ENCODE results near the gene PRKD3.

The PRKD3 gene

DNA sequence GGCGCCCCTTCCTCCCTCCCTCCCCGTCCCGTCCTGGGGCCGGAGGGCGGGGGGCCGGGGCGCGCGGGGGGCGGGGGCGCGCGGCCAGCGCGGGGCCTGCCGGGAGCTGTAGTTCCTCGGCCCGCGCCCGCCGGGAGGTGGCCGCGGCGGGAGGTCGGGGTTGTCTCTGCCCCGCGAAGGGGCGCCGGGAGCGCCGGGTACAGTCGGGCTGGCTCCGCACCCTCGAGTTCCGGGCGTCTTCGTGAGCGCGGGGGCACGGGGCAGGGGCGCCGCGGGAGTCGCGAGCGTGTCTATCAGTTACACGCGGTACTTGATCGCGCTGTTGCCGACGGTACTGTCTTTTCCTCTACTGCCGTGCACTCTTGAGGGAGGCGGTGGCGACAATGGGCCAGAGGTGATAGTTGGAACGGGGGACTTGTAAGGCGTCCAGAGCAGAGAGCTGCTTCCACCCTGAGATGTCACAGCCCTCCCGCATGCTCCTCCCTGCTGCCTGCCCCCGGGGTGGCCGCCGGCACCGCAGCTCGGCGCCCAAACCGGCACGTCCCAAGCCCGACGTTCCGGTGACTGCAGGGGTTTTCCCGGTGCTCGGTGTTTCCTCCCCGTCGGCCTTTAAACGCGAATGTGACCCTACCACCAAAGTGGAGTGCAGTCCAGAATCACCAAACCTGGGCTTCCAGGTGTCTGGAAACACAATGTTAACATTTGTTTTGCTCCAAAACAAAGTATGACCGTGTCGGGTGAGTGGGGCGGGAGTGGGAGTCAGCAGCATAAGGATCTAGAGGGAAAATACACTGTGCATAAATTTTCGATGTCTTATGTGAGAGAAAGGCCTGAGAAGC lies at the start of gene PRKD3:
PRKD3 (minus strand) TSS at position 48 of the 839 bp plus-strand sequence. CDS start 8,309 bp downstream, outside the sequence.
- peaks cover 23% of the 10 kb centered on the region for H3K36me3 Mint-ChIP-seq (ENCODE audit: low read depth)
- peaks cover 19% of the 10 kb centered on the region for H3K27me3 Mint-ChIP-seq
- H3K4me1 Mint-ChIP-seq (ENCODE audit: low read depth): peaks cover 41% of the 10 kb centered on the region
- peak; percentile 82 for DNase-seq
- peak within 1 kb of the TSS; percentile 93 for H3K4me3 Mint-ChIP-seq
- peak within 1 kb of the TSS; percentile 97 for H3K27ac Mint-ChIP-seq
- no peaks in the 10 kb centered on the region for H3K9me3 Mint-ChIP-seq

DNA sequence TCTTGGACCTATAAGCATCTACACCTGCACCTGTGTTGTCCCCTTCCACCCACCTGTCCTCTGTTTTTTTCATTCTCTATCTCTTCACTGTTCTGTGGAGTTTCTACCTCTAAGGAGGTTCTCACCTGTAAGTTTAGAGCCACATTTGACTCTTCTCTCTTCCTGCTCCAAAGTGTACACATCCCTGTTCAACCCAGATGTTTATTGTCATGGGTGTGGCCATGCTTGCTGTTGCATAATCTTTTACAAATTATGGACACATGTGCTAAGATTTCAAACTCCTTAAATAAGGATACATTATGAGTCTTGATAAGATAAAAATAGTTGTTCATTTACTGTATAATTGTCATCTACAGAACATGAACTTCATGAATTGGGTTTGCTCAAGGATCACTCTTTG lies 47.4 kb upstream of the PRKD3 start:
- DNase-seq: no peak
- peaks cover 30% of the 10 kb centered on the region for H3K4me1 Mint-ChIP-seq (ENCODE audit: low read depth)
- no peak overlapping the region for H3K4me3 Mint-ChIP-seq
- peaks cover 37% of the 10 kb centered on the region for H3K27me3 Mint-ChIP-seq
- H3K36me3 Mint-ChIP-seq (ENCODE audit: low read depth): peaks cover 4% of the 10 kb centered on the region
- H3K9me3 Mint-ChIP-seq: no peaks in the 10 kb centered on the region
- H3K27ac Mint-ChIP-seq: no peak overlapping the region

DNA sequence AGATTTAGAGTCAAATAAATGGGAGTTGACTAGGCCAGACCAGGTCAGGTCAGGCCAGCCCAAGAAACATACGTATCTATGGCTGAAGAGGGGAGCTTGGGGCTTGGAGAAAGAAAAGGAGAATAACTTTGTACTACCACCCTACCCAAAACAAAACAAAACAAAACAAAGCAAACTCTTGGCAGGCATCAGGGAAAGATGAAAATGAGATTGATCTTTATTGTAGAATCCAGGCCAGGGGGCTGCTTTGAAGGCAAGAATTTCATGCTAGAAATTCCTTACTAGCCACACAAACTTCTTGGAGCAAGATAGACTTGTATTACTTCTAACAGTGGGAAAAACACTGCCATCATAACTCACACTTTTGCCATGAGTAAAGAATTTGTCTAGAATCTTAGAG lies 46.0 kb upstream of the PRKD3 start:
- no peak for DNase-seq
- Mint-ChIP-seq H3K4me1 (ENCODE audit: low read depth) (peaks cover 16% of the 10 kb centered on the region), H3K27me3 (peaks cover 37% of the 10 kb centered on the region)

DNA sequence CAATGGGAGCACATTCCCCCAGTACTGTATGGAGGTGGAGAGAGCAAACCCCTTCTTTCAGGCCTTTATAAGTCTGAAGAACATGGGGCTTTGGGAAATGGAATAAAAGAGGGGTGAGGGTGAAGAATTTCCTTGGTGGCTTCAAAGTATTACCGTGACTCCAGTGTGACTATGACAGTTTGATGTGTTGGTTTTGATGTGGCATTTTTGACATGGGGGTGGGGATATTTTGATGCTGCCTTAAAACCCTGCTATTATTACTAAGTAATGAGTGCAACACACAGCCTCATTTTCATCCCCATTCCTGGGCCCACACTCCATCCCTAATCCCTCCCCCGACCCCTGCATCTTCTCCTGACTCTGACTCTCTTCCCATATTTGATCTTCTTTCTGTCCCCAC lies 43.4 kb upstream of the PRKD3 start:
- peaks cover 24% of the 10 kb centered on the region for H3K27me3 Mint-ChIP-seq
- H3K4me1 Mint-ChIP-seq (ENCODE audit: low read depth): peaks cover 6% of the 10 kb centered on the region
- H3K27ac Mint-ChIP-seq: peak overlapping the region; percentile 51
- no peaks in the 10 kb centered on the region for H3K9me3 Mint-ChIP-seq
- peak overlapping the region; percentile 39 for H3K4me3 Mint-ChIP-seq
- peaks cover 4% of the 10 kb centered on the region for H3K36me3 Mint-ChIP-seq (ENCODE audit: low read depth)
- no peak for DNase-seq

More for the DNA sequence above, 46.0 kb upstream of the PRKD3 start:
- H3K27ac Mint-ChIP-seq: no peak overlapping the region
- peaks cover 4% of the 10 kb centered on the region for H3K36me3 Mint-ChIP-seq (ENCODE audit: low read depth)
- no peak overlapping the region for H3K4me3 Mint-ChIP-seq
- no peaks in the 10 kb centered on the region for H3K9me3 Mint-ChIP-seq

DNA sequence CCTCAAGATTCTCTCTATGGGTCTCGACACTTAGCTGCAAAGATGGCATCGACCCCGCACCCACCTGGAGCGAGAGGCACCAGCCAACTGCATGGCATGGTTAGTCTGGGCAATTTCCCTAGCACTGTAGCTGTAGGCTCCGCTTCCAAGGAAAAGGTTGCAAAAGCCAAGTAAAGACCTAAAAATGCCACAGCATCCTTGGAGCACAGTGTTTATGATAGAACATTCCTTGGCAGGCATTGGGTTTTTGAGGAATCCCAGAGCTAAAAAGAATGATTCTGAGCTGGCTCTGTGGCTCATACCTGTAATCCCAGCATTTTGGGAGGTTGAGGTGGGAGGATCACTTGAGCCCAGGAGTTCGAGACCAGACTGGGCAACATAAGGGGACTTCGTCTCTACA lies 42.7 kb upstream of the PRKD3 start:
- Mint-ChIP-seq H3K36me3 (ENCODE audit: low read depth) (peaks cover 4% of the 10 kb centered on the region), H3K9me3 (no peaks in the 10 kb centered on the region), H3K27ac (peak overlapping the region; percentile 53), H3K4me1 (ENCODE audit: low read depth) (peaks cover 6% of the 10 kb centered on the region), H3K4me3 (no peak overlapping the region), H3K27me3 (peaks cover 24% of the 10 kb centered on the region)
- no peak for DNase-seq

DNA sequence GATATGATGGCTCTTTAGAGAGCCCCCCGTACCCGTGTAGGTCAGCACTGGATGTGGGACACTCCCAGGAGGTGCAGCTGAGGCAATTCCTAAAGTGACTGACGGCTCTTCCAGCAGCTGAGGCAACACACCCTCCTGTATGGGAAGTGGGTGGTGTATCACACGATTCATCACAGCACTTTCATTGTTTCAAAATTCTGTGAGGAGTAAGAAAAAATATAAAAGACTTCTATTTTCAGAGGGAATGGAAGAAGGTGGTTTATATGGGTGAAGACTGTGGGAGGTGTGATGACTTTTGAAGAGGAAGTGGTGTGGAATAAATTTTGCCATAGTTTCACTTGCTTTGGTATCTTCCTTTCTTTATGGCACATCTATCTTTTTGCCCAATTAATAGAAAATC lies 42.1 kb upstream of the PRKD3 start:
- H3K4me3 Mint-ChIP-seq: peak overlapping the region; percentile 32
- DNase-seq: no peak
- peaks cover 6% of the 10 kb centered on the region for H3K4me1 Mint-ChIP-seq (ENCODE audit: low read depth)
- no peaks in the 10 kb centered on the region for H3K9me3 Mint-ChIP-seq
- peaks cover 4% of the 10 kb centered on the region for H3K36me3 Mint-ChIP-seq (ENCODE audit: low read depth)
- H3K27ac Mint-ChIP-seq: peak overlapping the region; percentile 53
- H3K27me3 Mint-ChIP-seq: peaks cover 24% of the 10 kb centered on the region

DNA sequence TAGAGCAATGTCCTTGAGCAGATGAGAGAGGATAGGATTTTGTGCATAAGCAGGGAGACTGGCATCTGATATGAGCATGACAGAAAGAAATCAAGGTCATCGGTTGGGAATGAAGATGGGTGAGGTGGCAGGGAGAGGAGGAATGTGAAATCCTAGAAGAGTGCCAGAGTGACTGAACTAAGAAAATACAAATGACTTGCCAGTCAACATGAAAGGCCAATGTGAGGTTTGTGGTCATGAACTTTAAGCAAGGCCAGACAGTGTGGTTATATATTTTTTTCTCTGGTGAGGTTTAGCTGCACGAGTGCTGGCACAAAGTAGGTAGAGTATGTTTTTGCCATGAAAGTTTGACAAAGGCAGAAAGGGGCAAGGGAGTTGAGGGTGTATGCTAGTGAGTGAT lies 41.0 kb upstream of the PRKD3 start:
- DNase-seq: no peak
- Mint-ChIP-seq H3K4me3 (no peak overlapping the region), H3K9me3 (no peaks in the 10 kb centered on the region), H3K27ac (no peak overlapping the region), H3K36me3 (ENCODE audit: low read depth) (peaks cover 3% of the 10 kb centered on the region), H3K4me1 (ENCODE audit: low read depth) (peaks cover 5% of the 10 kb centered on the region), H3K27me3 (peaks cover 26% of the 10 kb centered on the region)

DNA sequence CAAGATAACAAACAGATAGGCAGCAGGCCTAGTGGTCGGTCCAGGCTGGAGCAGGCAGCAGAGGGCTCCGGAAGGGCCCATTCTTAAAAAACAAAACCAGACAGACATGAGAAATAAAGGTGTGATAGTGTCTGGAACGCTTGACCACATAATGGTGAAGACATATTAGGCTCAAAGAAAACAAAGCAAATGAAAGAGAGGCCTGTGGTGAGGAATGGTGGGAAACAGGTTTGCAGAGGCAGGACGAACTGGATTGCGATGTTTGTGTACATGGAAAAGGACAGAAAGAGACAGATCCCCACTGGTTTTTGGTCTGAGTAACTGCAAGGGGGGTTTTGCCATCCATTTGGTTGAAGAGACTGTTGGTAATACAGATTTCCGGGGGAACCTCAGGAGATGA lies 39.7 kb upstream of the PRKD3 start:
- H3K4me3 Mint-ChIP-seq: no peak overlapping the region
- peaks cover 2% of the 10 kb centered on the region for H3K4me1 Mint-ChIP-seq (ENCODE audit: low read depth)
- H3K27me3 Mint-ChIP-seq: peaks cover 35% of the 10 kb centered on the region
- no peak overlapping the region for H3K27ac Mint-ChIP-seq
- no peaks in the 10 kb centered on the region for H3K9me3 Mint-ChIP-seq
- no peaks in the 10 kb centered on the region for H3K36me3 Mint-ChIP-seq (ENCODE audit: low read depth)
- no peak for DNase-seq

DNA sequence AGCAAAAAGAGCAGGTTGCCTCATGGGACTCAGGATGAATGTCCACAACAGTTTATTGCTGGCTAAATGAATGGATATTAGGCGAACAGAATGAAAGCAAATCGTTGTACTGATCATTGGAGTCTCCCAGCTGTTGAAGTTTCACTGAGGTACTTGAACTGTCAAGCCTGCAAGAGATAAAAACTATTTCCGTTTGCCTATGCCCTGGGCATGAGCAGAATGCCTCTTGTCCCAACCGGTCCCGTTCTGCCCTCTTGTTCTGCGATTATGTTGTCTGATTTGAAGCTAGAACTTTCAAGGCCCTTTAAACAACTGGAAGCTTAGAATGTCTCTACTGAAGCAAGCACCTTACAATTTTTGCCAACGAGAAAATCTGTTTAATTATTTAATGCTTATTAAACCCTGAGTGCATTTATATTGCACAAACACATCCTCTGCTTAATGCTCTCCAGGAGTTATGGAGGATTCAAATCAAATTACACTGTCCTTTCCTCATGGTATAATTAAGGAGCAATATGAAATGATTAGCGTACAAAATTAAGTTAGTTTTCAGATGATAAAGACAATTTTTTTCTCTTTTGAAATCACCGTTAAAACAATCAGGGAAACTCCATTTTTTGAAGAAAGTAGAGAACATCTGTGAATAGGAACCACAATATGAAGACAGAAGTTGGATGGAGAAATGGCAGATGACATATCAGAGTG lies 37.5 kb upstream of the PRKD3 start:
- no peaks in the 10 kb centered on the region for H3K4me1 Mint-ChIP-seq (ENCODE audit: low read depth)
- peaks cover 47% of the 10 kb centered on the region for H3K27me3 Mint-ChIP-seq
- no peaks in the 10 kb centered on the region for H3K36me3 Mint-ChIP-seq (ENCODE audit: low read depth)
- no peak overlapping the region for H3K4me3 Mint-ChIP-seq
- H3K9me3 Mint-ChIP-seq: no peaks in the 10 kb centered on the region
- no peak for DNase-seq
- no peak overlapping the region for H3K27ac Mint-ChIP-seq

DNA sequence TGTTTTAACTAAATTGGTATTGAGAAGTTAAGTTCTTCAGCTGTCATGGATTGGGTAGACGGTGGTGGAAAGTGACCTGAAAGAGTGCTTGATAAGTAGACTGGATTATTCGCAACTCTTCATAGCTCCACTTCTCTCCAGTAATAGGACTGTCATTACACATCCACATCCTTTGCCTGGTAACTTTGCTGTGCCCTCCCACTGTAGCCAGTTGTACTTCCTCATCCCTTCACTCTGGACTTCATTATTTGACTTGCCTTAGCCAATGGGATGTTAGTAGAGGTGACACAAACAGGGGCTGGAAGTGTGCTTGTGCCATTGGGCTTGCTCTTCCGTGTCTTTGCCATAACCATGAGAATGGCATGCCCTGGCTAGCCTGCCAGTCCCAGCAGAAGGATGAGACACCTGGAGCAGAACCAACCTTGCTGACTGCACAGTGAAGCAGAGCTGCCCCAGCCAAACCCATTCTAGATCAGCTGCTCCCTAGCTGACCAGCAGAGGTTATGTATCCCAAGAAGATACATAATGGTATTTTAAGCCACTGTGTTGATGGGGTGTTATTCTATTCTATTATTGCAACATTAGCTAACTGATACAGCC lies 36.7 kb upstream of the PRKD3 start:
- Mint-ChIP-seq H3K9me3 (no peaks in the 10 kb centered on the region), H3K36me3 (ENCODE audit: low read depth) (no peaks in the 10 kb centered on the region), H3K4me1 (ENCODE audit: low read depth) (no peaks in the 10 kb centered on the region), H3K27me3 (peaks cover 51% of the 10 kb centered on the region), H3K27ac (no peak overlapping the region), H3K4me3 (no peak overlapping the region)
- no peak for DNase-seq

DNA sequence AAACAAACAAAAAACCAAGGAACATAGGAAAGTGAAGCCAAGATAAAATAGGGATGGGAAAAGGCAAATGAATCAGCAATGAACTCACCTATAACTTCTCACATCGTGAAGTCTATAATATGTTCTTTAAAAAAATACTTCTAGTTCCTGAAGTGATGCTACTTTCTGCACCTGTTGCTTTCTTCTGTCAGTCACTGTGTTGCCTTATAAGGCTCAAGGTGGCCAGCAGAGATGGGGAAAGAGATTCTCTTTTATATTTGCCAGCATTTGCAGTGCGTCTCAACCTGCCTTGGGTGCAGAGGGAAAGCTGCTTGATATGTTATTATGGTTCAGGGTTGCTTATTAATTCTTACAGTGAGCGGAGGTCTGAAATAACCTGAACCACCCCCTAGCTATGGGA lies 33.8 kb upstream of the PRKD3 start:
- Mint-ChIP-seq H3K27me3 (peaks cover 58% of the 10 kb centered on the region), H3K36me3 (ENCODE audit: low read depth) (no peaks in the 10 kb centered on the region), H3K4me3 (no peak overlapping the region), H3K9me3 (no peaks in the 10 kb centered on the region), H3K4me1 (ENCODE audit: low read depth) (no peaks in the 10 kb centered on the region), H3K27ac (no peak overlapping the region)
- DNase-seq: no peak

DNA sequence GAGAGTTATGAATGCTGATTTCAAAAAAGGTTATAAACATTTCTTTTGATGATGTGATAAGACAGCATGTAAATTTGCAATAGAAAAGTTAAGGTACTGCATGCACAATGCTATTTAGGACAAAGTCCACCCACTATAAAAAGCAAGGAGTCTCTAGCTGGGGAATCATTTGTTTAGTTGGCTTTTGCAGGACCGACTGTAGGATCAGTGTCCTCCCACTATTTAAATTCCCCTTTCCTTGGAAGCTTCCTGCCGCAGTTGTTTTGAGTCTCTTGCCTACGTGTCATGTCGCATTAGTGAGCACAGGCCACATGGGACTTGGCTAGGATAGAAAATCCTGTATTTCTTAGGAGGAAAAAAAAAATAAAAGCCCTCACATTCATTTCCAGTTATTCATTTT lies 32.9 kb upstream of the PRKD3 start:
- H3K27me3 Mint-ChIP-seq: peaks cover 56% of the 10 kb centered on the region
- H3K4me1 Mint-ChIP-seq (ENCODE audit: low read depth): no peaks in the 10 kb centered on the region

DNA sequence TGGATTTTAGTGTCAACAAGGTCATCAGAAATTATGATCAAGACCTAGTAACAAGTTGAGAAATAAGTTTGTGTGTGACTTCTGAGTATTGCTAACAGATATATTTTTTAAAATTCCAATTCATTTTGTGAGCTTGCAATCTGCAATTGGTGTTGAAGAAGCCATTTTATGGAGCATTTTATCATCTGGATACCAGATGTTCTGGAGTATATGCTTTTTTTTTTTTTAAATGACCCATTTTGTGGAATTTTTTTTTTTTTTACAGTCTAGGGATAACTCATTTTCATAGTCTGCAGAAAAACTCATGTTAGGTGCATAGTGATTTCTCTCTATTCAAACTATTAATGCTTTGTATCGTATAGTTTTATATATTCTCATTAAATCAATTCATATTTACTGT lies 32.4 kb upstream of the PRKD3 start:
- Mint-ChIP-seq H3K4me1 (ENCODE audit: low read depth) (no peaks in the 10 kb centered on the region), H3K9me3 (no peaks in the 10 kb centered on the region), H3K36me3 (ENCODE audit: low read depth) (no peaks in the 10 kb centered on the region), H3K27ac (no peak overlapping the region), H3K4me3 (no peak overlapping the region), H3K27me3 (peaks cover 52% of the 10 kb centered on the region)
- DNase-seq: no peak

More for the DNA sequence above, 32.9 kb upstream of the PRKD3 start:
- H3K4me3 Mint-ChIP-seq: no peak overlapping the region
- no peaks in the 10 kb centered on the region for H3K36me3 Mint-ChIP-seq (ENCODE audit: low read depth)
- no peak for DNase-seq
- H3K27ac Mint-ChIP-seq: no peak overlapping the region
- no peaks in the 10 kb centered on the region for H3K9me3 Mint-ChIP-seq

DNA sequence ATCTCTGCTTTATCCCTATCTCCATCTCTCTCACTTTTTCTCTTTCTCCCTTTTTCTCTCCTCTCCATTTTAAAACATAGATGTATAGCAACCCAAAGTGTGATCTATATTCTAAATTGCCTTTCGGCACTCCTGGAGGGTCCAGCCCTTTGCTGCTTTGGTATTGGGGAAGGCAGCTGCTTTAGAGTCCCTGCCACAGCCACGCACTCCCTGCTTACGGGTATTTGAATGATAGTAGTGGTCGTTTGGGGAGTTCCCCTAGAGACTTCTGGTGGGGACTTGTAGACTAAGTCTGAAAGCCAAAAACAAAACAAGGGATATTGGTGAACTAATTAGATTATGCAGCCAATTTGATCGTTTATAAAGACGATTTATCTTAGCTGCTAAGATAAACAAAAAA lies 31.7 kb upstream of the PRKD3 start:
- H3K27me3 Mint-ChIP-seq: peaks cover 45% of the 10 kb centered on the region
- H3K9me3 Mint-ChIP-seq: no peaks in the 10 kb centered on the region
- H3K4me1 Mint-ChIP-seq (ENCODE audit: low read depth): no peaks in the 10 kb centered on the region
- no peaks in the 10 kb centered on the region for H3K36me3 Mint-ChIP-seq (ENCODE audit: low read depth)
- no peak for DNase-seq
- H3K27ac Mint-ChIP-seq: no peak overlapping the region
- H3K4me3 Mint-ChIP-seq: no peak overlapping the region

DNA sequence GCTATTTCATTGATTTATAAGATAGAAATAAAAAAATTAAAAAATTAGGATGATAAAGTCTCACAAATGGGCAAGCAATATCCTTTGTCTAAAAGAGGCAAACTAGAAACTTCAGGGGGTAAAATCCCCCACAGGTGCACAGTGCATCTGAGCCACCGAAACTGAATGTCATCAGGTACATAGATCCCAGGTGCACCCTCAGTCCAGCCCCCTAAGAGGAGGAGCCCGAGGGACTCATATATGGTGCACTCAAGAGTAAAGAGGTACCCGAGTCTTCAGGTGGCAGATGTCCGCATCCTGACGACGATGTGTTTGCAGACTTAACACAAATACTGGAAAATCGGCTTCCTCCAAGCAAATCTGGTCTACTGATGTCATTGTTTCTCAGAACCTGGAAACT lies 31.1 kb upstream of the PRKD3 start:
- no peak overlapping the region for H3K27ac Mint-ChIP-seq
- peaks cover 41% of the 10 kb centered on the region for H3K27me3 Mint-ChIP-seq
- no peaks in the 10 kb centered on the region for H3K9me3 Mint-ChIP-seq
- no peak overlapping the region for H3K4me3 Mint-ChIP-seq
- no peaks in the 10 kb centered on the region for H3K4me1 Mint-ChIP-seq (ENCODE audit: low read depth)
- no peaks in the 10 kb centered on the region for H3K36me3 Mint-ChIP-seq (ENCODE audit: low read depth)
- DNase-seq: no peak
